Endothelial cell of umbilical vein (primary cell): ENCODE results near the gene SOX5. TPM values are rescaled to one million over a fixed set of nuclear protein-coding genes. Genes with fewer than 3 reads are reported as not detected.

Experiments used
- BruUV-seq: library from RNA; stranded (reverse); fragments of 400-500 nt; replicated peaks from 2 replicates; lab custom pipeline; 2021; lab: Mats Ljungman, UMichigan
- CTCF ChIA-PET: fragments of 300-600, 350-600 bp; sonication (Branson Sonifier 250); formaldehyde crosslinking; loops from one replicate; lab custom pipeline; 2021; ENCODE audit warnings: antibody characterized with exemption, inconsistent platforms; lab: Charles Lee
- POLR2A ChIA-PET: fragments of 300-600, 350-600 bp; sonication (Branson Sonifier 250); formaldehyde crosslinking; loops from one replicate; lab custom pipeline; 2021; ENCODE audit warnings: antibody characterized with exemption, inconsistent platforms; lab: Charles Lee
- DNase-seq: peaks from one replicate; pipeline ENCODE4 v3.0.0-alpha.2; 2011; ENCODE audit warnings: low read depth, low spot score
- FAIRE-seq: peaks from 2 replicates; lab custom pipeline; 2011; peaks lifted over from hg19 to GRCh38; lab: Jason Lieb, UNC
- H2AFZ ChIP-seq: 2 replicates; pipeline ENCODE4 v1.6.0; 2012; ENCODE audit warnings: low read depth, low read length, control low read depth, inconsistent platforms
- H3K27ac ChIP-seq: 2 replicates; pipeline ENCODE4 v1.5.1; 2011; ENCODE audit warnings: low read depth, mild to moderate bottlenecking, control low read depth, low read length, moderate library complexity; ENCODE audit not compliant: insufficient read depth
- H3K27me3 ChIP-seq, 2 experiments: 2 replicates each; pipeline versions ENCODE4 v1.6.0 to v1.6.1; 2011; ENCODE audit warnings: low read length in 2 of 2, mixed read lengths in 1 of 2; ENCODE audit not compliant: control insufficient read depth in 2 of 2, insufficient read depth in 2 of 2
- H3K36me3 ChIP-seq, 2 experiments: 2 replicates in 1 of 2; 3 replicates in 1 of 2; pipeline ENCODE4 v1.5.1; 2011; ENCODE audit warnings: low read length in 2 of 2, mild to moderate bottlenecking in 1 of 2, moderate library complexity in 1 of 2; ENCODE audit not compliant: control insufficient read depth in 2 of 2, insufficient read depth in 2 of 2; ENCODE audit errors: extremely low read depth in 1 of 2
- H3K4me1 ChIP-seq: 3 replicates; pipeline ENCODE4 v1.5.1; 2011; ENCODE audit warnings: mild to moderate bottlenecking, low read length; ENCODE audit not compliant: control insufficient read depth, insufficient read depth; ENCODE audit errors: extremely low read depth
- H3K4me2 ChIP-seq: 2 replicates; pipeline ENCODE4 v1.6.1; 2011; ENCODE audit warnings: low read length, control low read depth, mixed read lengths; ENCODE audit not compliant: insufficient read depth
- H3K4me3 ChIP-seq, 3 experiments: fragments of 200-600 bp in 1 of 3; sonication (generic), shearing (Covaris generic) in 1 of 3; replicated peaks in 1 of 3; 2 replicates each; pipeline ENCODE4 v1.5.1; 2011 to 2016; ENCODE audit warnings: control low read depth in 3 of 3, low read length in 3 of 3, mild to moderate bottlenecking in 2 of 3, inconsistent platforms in 1 of 3, low read depth in 1 of 3, moderate library complexity in 1 of 3; ENCODE audit not compliant: insufficient read depth in 1 of 3
- H3K79me2 ChIP-seq: 2 replicates; pipeline ENCODE4 v1.6.0; 2012; ENCODE audit warnings: low read length, inconsistent platforms; ENCODE audit not compliant: control insufficient read depth, insufficient read depth
- H3K9ac ChIP-seq: replicated peaks from 2 replicates; pipeline ENCODE3; 2011; ENCODE audit warnings: low read length, control low read depth; ENCODE audit not compliant: insufficient read depth; ENCODE audit errors: extremely low read depth
- H3K9me1 ChIP-seq: replicated peaks from 3 replicates; pipeline ENCODE4 v1.6.0; 2011; ENCODE audit warnings: mild to moderate bottlenecking, low read length; ENCODE audit not compliant: control insufficient read depth, insufficient read depth; ENCODE audit errors: extremely low read depth
- H3K9me3 ChIP-seq: replicated peaks from 2 replicates; pipeline ENCODE4 v1.5.1; 2012; ENCODE audit warnings: low read length, inconsistent platforms; ENCODE audit not compliant: control insufficient read depth, insufficient read depth
- H4K20me1 ChIP-seq: replicated peaks from 2 replicates; pipeline ENCODE3; 2011; ENCODE audit warnings: mild to moderate bottlenecking, low read length; ENCODE audit not compliant: control insufficient read depth, insufficient read depth; ENCODE audit errors: extremely low read depth
- EZH2 ChIP-seq: IDR thresholded peaks from 2 replicates; pipeline ENCODE4 v1.6.1; 2012; ENCODE audit warnings: borderline replicate concordance, low read depth, mild to moderate bottlenecking, moderate library complexity, low read length, inconsistent platforms; ENCODE audit not compliant: severe bottlenecking
- GATA2 ChIP-seq: IDR thresholded peaks from 2 replicates; pipeline ENCODE4 v1.7.0; 2011; ENCODE audit warnings: low read depth, mild to moderate bottlenecking, moderate library complexity, mixed read lengths, low read length; ENCODE audit not compliant: insufficient read length, insufficient read depth
- MYC ChIP-seq: IDR thresholded peaks from one replicate; pipeline ENCODE4 v1.6.1; 2011; ENCODE audit warnings: mild to moderate bottlenecking, low read depth, low read length
- POLR2AphosphoS5 ChIP-seq: IDR thresholded peaks from 2 replicates; pipeline ENCODE4 v1.6.1; 2012; ENCODE audit warnings: low read depth, mild to moderate bottlenecking, control low read depth, low read length, moderate library complexity; ENCODE audit not compliant: insufficient read depth
- dilution Hi-C: fragments of 300-500 bp; cut with MboI; formaldehyde crosslinking; loops from one replicate; pipeline ENCODE4 v1.15.0; 2019; ENCODE audit warnings: low sequenced_read_pairs; ENCODE audit not compliant: extremely low pct_ligation_motif_present
- intact Hi-C: fragments of 100-400 bp; cut with micrococcal nuclease; formaldehyde crosslinking; loops from one replicate; pipeline ENCODE4 v1.10.0; 2022
- polyA plus RNA-seq, 4 experiments: library from polyadenylated mRNA; depleted of rRNA in 3 of 4; stranded (reverse) in 3 of 4; unstranded in 1 of 4; fragments of >200 nt; gene quantifications; 2 replicates each; pipeline versions ENCODE4 v1.2.1 to v1.2.3, GENCODE V29; 2011 to 2012; ENCODE audit warnings: missing spikeins in 1 of 4
- total RNA-seq: library from RNA; stranded (reverse); gene quantifications from 2 replicates; pipeline ENCODE4 v1.2.3, GENCODE V29; 2021
- TF ChIP-seq, protein P1 (sequence below): IDR thresholded peaks from 2 replicates; pipeline ENCODE4 v1.6.1; 2011; ENCODE audit not compliant: insufficient read depth, insufficient read length
- TF ChIP-seq, protein P2 (sequence below), 2 donors: IDR thresholded peaks; 1 replicate in 1 of 2; 2 replicates in 1 of 2; pipeline ENCODE4 v1.5.1; 2011; ENCODE audit warnings: low read length in 2 of 2, mild to moderate bottlenecking in 2 of 2, moderate library complexity in 2 of 2, control low read depth in 1 of 2, inconsistent platforms in 1 of 2, low read depth in 1 of 2; ENCODE audit not compliant: insufficient read depth in 1 of 2; ENCODE audit errors: extremely low read depth in 1 of 2

The SOX5 gene
- total and polyA plus RNA-seq, 2 donors (not counting 3 experiments of a cell fraction or from before 2014, with no cell fraction given): 0.63 to 3.5 TPM

DNA sequence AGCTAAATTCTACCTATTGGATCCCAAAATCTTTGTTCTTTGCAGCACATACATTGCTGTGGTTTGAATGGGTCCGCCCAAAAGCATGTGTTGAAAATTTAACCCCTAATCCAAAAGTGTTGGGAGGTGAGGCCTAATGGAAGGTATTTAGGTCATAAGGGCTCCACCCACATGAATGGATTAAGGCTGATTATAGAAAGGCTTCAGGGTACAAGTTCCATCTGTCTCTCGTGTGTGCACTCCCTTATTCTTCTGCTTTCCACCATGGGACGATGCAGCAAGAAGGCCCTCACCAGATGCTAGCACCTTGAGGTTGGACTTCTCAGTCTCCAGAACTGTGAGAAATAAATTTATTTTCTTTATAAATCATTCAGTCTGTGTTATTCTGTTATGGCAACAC is 190.9 kb downstream of the SOX5 start:
- ChIA-PET CTCF (no interaction called here), POLR2A (no interaction called here)
- H3K4me2 ChIP-seq: no peak overlapping the region

More for the DNA sequence above, 190.9 kb downstream of the SOX5 start:
- intact Hi-C loops (no loop called here), dilution Hi-C loops (no loop called here)
- FAIRE-seq: no peak
- Histone ChIP-seq H4K20me1 (no peaks in the 10 kb centered on the region), H2AFZ (no peak overlapping the region), H3K4me3 (no peak overlapping the region), H3K27me3 (no peaks in the 10 kb centered on the region), H3K9ac (no peak overlapping the region), H3K79me2 (no peaks in the 10 kb centered on the region), H3K4me1 (no peaks in the 10 kb centered on the region), H3K9me3 (no peaks in the 10 kb centered on the region), H3K27ac (no peak overlapping the region), H3K9me1 (no peaks in the 10 kb centered on the region), H3K36me3 (no peaks in the 10 kb centered on the region)
- no peak for TF ChIP-seq GATA2
- TF ChIP-seq EZH2: no peak
- no peak for TF ChIP-seq POLR2AphosphoS5
- TF ChIP-seq, protein P1, sequence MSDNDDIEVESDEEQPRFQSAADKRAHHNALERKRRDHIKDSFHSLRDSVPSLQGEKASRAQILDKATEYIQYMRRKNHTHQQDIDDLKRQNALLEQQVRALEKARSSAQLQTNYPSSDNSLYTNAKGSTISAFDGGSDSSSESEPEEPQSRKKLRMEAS: no peak
- TF ChIP-seq, protein P2, sequence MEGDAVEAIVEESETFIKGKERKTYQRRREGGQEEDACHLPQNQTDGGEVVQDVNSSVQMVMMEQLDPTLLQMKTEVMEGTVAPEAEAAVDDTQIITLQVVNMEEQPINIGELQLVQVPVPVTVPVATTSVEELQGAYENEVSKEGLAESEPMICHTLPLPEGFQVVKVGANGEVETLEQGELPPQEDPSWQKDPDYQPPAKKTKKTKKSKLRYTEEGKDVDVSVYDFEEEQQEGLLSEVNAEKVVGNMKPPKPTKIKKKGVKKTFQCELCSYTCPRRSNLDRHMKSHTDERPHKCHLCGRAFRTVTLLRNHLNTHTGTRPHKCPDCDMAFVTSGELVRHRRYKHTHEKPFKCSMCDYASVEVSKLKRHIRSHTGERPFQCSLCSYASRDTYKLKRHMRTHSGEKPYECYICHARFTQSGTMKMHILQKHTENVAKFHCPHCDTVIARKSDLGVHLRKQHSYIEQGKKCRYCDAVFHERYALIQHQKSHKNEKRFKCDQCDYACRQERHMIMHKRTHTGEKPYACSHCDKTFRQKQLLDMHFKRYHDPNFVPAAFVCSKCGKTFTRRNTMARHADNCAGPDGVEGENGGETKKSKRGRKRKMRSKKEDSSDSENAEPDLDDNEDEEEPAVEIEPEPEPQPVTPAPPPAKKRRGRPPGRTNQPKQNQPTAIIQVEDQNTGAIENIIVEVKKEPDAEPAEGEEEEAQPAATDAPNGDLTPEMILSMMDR (IDR thresholded peaks at IDR 0.05; ENCODE audit: extremely low read depth in 1 of 2, insufficient read depth in 1 of 2, low read depth in 1 of 2, low read length in 2 of 2): no peak
- TF ChIP-seq MYC: no peak
- BruUV-seq: no TSS peak
- no peak for DNase-seq
